ENCODE results near the gene SYNM.

DNA sequence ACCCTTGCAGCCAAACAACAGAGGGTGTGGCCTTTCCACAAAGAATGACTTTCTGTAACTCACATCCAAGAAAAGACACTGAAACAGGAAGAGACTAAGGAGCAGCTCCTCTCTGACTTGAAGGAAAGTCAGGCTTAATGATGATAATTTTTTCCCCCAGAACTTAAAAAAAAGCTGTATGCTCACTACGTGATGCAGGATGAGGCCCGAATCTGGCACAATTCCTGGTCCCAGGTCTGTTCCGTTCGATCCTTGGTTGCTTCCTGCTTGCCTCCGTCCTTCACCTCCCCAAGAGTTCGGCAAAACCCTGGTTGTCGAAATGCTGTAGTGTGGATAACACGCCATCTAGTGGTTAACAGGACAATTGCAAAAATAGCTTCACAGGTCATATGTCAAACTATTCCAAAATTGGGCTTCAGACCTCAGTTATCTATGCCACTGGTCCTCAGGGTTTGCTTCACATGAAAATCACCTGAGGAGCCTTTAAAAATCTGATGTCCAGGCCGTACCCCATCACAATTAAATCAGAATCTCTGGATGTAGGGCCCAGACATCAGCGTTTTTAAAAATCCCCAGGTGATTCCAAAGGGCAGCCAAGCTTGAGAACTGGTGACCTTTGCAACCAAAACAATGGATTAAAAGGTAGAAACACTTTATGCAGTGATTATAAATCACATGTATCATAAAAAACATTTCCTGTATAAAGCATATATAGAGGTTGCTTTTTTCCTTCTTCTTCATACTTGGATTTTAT, 28.1 kb upstream of the SYNM start:
- TF ChIP-seq, protein P1, sequence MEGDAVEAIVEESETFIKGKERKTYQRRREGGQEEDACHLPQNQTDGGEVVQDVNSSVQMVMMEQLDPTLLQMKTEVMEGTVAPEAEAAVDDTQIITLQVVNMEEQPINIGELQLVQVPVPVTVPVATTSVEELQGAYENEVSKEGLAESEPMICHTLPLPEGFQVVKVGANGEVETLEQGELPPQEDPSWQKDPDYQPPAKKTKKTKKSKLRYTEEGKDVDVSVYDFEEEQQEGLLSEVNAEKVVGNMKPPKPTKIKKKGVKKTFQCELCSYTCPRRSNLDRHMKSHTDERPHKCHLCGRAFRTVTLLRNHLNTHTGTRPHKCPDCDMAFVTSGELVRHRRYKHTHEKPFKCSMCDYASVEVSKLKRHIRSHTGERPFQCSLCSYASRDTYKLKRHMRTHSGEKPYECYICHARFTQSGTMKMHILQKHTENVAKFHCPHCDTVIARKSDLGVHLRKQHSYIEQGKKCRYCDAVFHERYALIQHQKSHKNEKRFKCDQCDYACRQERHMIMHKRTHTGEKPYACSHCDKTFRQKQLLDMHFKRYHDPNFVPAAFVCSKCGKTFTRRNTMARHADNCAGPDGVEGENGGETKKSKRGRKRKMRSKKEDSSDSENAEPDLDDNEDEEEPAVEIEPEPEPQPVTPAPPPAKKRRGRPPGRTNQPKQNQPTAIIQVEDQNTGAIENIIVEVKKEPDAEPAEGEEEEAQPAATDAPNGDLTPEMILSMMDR (IDR thresholded peaks at IDR 0.05; ENCODE audit: low read depth, low read length) = peak; percentile 96
- no peak for TF ChIP-seq EZH2phosphoT487 (IDR thresholded peaks at IDR 0.05; ENCODE audit: low read depth)
